ENCODE results near the gene FRMD4A. TPM values are rescaled to one million over a fixed set of nuclear protein-coding genes. Genes with fewer than 3 reads are reported as not detected.

FRMD4A gene
- total RNA-seq, 1 experiment from 2014 or later = 19.6 TPM

GRCh38 chr10:13830385-13830784 is 500.3 kb downstream of the FRMD4A start:
- no peak overlapping the region for H4K91ac ChIP-seq (ENCODE audit: insufficient read length, low read depth, low read length)
- no peak overlapping the region for H2AK5ac ChIP-seq (ENCODE audit: insufficient read length, low read length)
- no peak overlapping the region for H3K18ac ChIP-seq (ENCODE audit: insufficient read length, low read depth, low read length)
- no peak overlapping the region for H4K5ac ChIP-seq (ENCODE audit: insufficient read length, low read depth, low read length)
- no peak overlapping the region for H3K56ac ChIP-seq (ENCODE audit: insufficient read length, low read depth, low read length)
- H3K9me3 Mint-ChIP-seq = no peaks in the 10 kb centered on the region; a peak in 1 of 5 replicates
- H3K79me1 ChIP-seq (ENCODE audit: insufficient read depth, low read depth, low read length, poor library complexity, severe bottlenecking) = no peaks in the 10 kb centered on the region
- H4K20me1 ChIP-seq (ENCODE audit: control insufficient read depth, insufficient read depth, insufficient read length) = no peaks in the 10 kb centered on the region
- no peaks in the 10 kb centered on the region for H3K23me2 ChIP-seq (ENCODE audit: insufficient read length, low read depth, low read length, poor library complexity, severe bottlenecking)
- no peak overlapping the region for H2AFZ ChIP-seq (ENCODE audit: low read length)
- no peak overlapping the region for H3K4me2 ChIP-seq (ENCODE audit: insufficient read depth, insufficient read length, low read length)
- no peak overlapping the region for H3T11ph ChIP-seq (ENCODE audit: low read length)
- no CpG with 5 or more reads among the region's 4 CpGs for WGBS (ENCODE audit: extremely low coverage, insufficient read length, low lambda C conversion rate)
- no peak for DNase-seq
- no peak overlapping the region for H3K4ac ChIP-seq (ENCODE audit: low read depth, low read length)
- no peak overlapping the region for H3K4me3 Mint-ChIP-seq
- H2BK12ac ChIP-seq (ENCODE audit: insufficient read length, low read depth, low read length) = no peak overlapping the region
- no peak overlapping the region for H3K14ac ChIP-seq (ENCODE audit: insufficient read depth, low read length)
- H3K27ac ChIP-seq (ENCODE audit: insufficient read length, low read depth, low read length) = no peak overlapping the region
- no peak overlapping the region; a peak in 1 of 7 replicates for H3K27ac Mint-ChIP-seq
- no peaks in the 10 kb centered on the region for H3K27me3 ChIP-seq (ENCODE audit: insufficient read depth, low read length)
- H3K9ac ChIP-seq (ENCODE audit: extremely low read depth, insufficient read length, low read length) = no peak overlapping the region
- H3K9me3 ChIP-seq (ENCODE audit: control insufficient read depth, low read depth, low read length) = no peaks in the 10 kb centered on the region
- H3K4me1 ChIP-seq (ENCODE audit: insufficient read depth, low read length) = peaks cover 7% of the 10 kb centered on the region; the same call in 1 of the 2 replicates
- no peak overlapping the region for H2BK20ac ChIP-seq (ENCODE audit: low read depth, low read length, poor library complexity, severe bottlenecking)
- H2BK15ac ChIP-seq (ENCODE audit: low read depth, low read length) = no peak overlapping the region
- no peaks in the 10 kb centered on the region for H3K79me2 ChIP-seq (ENCODE audit: insufficient read depth, low read length)
- no peak overlapping the region for H3K23ac ChIP-seq (ENCODE audit: insufficient read length, low read depth, low read length)
- no peak overlapping the region for H2BK120ac ChIP-seq (ENCODE audit: low read depth, low read length, poor library complexity, severe bottlenecking)
- peaks cover 56% of the 10 kb centered on the region in 2 experiments for H3K4me1 Mint-ChIP-seq
- H3K27me3 Mint-ChIP-seq (ENCODE audit: low read depth) = no peaks in the 10 kb centered on the region
- no peak overlapping the region for H4K8ac ChIP-seq (replicated peaks; ENCODE audit: insufficient read length, low read depth, low read length)
- no peak overlapping the region for H2BK5ac ChIP-seq (ENCODE audit: insufficient read length, low read length)
- peaks cover 0 to 6% (median 2%) of the 10 kb centered on the region in 3 experiments; a peak in 4 of 7 replicates for H3K36me3 Mint-ChIP-seq (ENCODE audit: insufficient read depth in 1 of 3, low read depth in 3 of 3)
- peak; percentile 68 for TF ChIP-seq CTCF (conservative IDR thresholded peaks at IDR 0.05)

Data from H9 (cell line).